GM12878 (cell line): Measurements from ENCODE around the gene DRAXIN. TPM values are rescaled to one million over a fixed set of nuclear protein-coding genes. Genes with fewer than 3 reads are reported as not detected.
A peak's percentile ranks its signal among the peaks of the same experiment; 100 is the strongest.

ENCODE experiments used
- ATAC-seq: fragments of 200-7000 bp; cut with Tn5 transposase; 3 replicates; pipeline ENCODE4 v1.9.1; 2020; ENCODE audit warnings: mild to moderate bottlenecking, moderate library complexity
- BruUV-seq: library from RNA; stranded (reverse); fragments of 400-500 nt; replicated peaks from 2 replicates; lab custom pipeline; 2021; lab: Mats Ljungman, UMichigan
- CTCF ChIA-PET: fragments of 300-600 bp; sonication (Branson Sonifier 250); formaldehyde crosslinking; extraction: SDS; loops from one replicate; lab custom pipeline; 2021; ENCODE audit warnings: inconsistent platforms; lab: Yijun Ruan, JAX
- POLR2A ChIA-PET: fragments of 350-600 bp; formaldehyde crosslinking; extraction: SDS; loops from one replicate; lab custom pipeline; 2021; ENCODE audit warnings: inconsistent platforms; lab: Charles Lee
- RAD21 ChIA-PET: fragments of 300-600 bp; sonication (Branson Sonifier 250); formaldehyde crosslinking; loops from one replicate; lab custom pipeline; 2023; ENCODE audit warnings: antibody characterized with exemption; ENCODE audit not compliant: unreplicated experiment; lab: Charles Lee
- SMC1A ChIA-PET: fragments of 300-600 bp; sonication (Branson Sonifier 250); formaldehyde crosslinking; loops from one replicate; lab custom pipeline; 2023; ENCODE audit not compliant: unreplicated experiment, uncharacterized antibody; lab: Charles Lee
- DNase-seq: peaks from one replicate; pipeline ENCODE4 v3.0.0-alpha.2; 2011; ENCODE audit warnings: low read depth, low spot score
- FAIRE-seq: peaks from 3 replicates; lab custom pipeline; 2011; peaks lifted over from hg19 to GRCh38; lab: Jason Lieb, UNC
- H2AFZ ChIP-seq: 2 replicates; pipeline ENCODE4 v1.6.0; 2011; ENCODE audit warnings: low read depth, low read length, control low read depth; ENCODE audit not compliant: control insufficient read depth
- H3K27ac ChIP-seq: 2 replicates; pipeline ENCODE4 v1.5.1; 2011; ENCODE audit warnings: control low read depth; ENCODE audit not compliant: control insufficient read depth, insufficient read depth
- H3K27me3 ChIP-seq, 2 experiments: replicated peaks in 1 of 2; 2 replicates each; pipeline versions ENCODE4 v1.6.0 to v1.6.1; 2011; ENCODE audit warnings: low read length in 1 of 2; ENCODE audit not compliant: control insufficient read depth in 2 of 2, insufficient read depth in 2 of 2
- H3K36me3 ChIP-seq, 2 experiments: 2 replicates each; pipeline ENCODE4 v1.5.1; 2011; ENCODE audit warnings: low read length in 1 of 2; ENCODE audit not compliant: control insufficient read depth in 2 of 2, insufficient read depth in 2 of 2
- H3K4me1 ChIP-seq: 2 replicates; pipeline ENCODE4 v1.6.1; 2011; ENCODE audit warnings: mild to moderate bottlenecking, low read length, moderate library complexity, mixed read lengths; ENCODE audit not compliant: control insufficient read depth, insufficient read depth
- H3K4me2 ChIP-seq: 2 replicates; pipeline ENCODE4 v1.6.0; 2011; ENCODE audit warnings: control low read depth; ENCODE audit not compliant: control insufficient read depth, insufficient read depth
- H3K4me3 ChIP-seq: fragments of 200-600 bp; sonication (generic); 2 replicates; pipeline ENCODE4 v1.5.1; 2016
- H3K79me2 ChIP-seq: 2 replicates; pipeline ENCODE4 v1.6.0; 2011; ENCODE audit warnings: low read length; ENCODE audit not compliant: control insufficient read depth, insufficient read depth
- H3K9ac ChIP-seq: 2 replicates; pipeline ENCODE4 v1.8.0; 2011; ENCODE audit warnings: low read length, control low read depth, mixed read lengths; ENCODE audit not compliant: control insufficient read depth, insufficient read depth
- H3K9me3 ChIP-seq: replicated peaks from 3 replicates; pipeline ENCODE4 v1.5.1; 2011; ENCODE audit warnings: mild to moderate bottlenecking, low read length; ENCODE audit not compliant: control insufficient read depth, insufficient read depth
- H4K20me1 ChIP-seq: 2 replicates; pipeline ENCODE4 v1.6.0; 2011; ENCODE audit not compliant: control insufficient read depth, insufficient read depth
- CHD2 ChIP-seq: IDR thresholded peaks from 2 replicates; pipeline ENCODE4 v1.6.1; 2011; ENCODE audit warnings: low read depth, low read length, improper control_type of control experiment, borderline replicate concordance
- CTCF ChIP-seq, 3 experiments: IDR thresholded peaks in 2 of 3; conservative IDR thresholded peaks in 1 of 3; 2 replicates each; pipeline ENCODE4 v1.5.1; 2011; ENCODE audit warnings: low read depth in 3 of 3, low read length in 3 of 3, mild to moderate bottlenecking in 3 of 3, control low read depth in 2 of 3, moderate library complexity in 2 of 3, inconsistent platforms in 1 of 3, mixed read lengths in 1 of 3; ENCODE audit not compliant: control insufficient read depth in 2 of 3, insufficient read depth in 1 of 3; ENCODE audit errors: extremely low read depth in 1 of 3
- FOXK2 ChIP-seq: fragments of 450-650 bp; IDR thresholded peaks from 2 replicates; pipeline ENCODE4 v1.6.1; 2017; ENCODE audit warnings: mild to moderate bottlenecking, moderate library complexity
- MEF2A ChIP-seq: IDR thresholded peaks from 2 replicates; pipeline ENCODE4 v1.6.1; 2011; ENCODE audit warnings: low read depth, mild to moderate bottlenecking, low read length, moderate library complexity; ENCODE audit not compliant: insufficient read depth
- RAD21 ChIP-seq: IDR thresholded peaks from 2 replicates; pipeline ENCODE4 v1.6.1; 2011; ENCODE audit warnings: mild to moderate bottlenecking, low read depth, low read length, moderate library complexity; ENCODE audit not compliant: insufficient read depth
- SMC3 ChIP-seq: IDR thresholded peaks from 2 replicates; pipeline ENCODE4 v1.6.1; 2011; ENCODE audit warnings: low read length, improper control_type of control experiment, borderline replicate concordance
- YY1 ChIP-seq: IDR thresholded peaks from 2 replicates; pipeline ENCODE4 v1.6.1; 2011; ENCODE audit warnings: low read depth, mild to moderate bottlenecking, low read length
- WGBS: methylation state at CpG from one replicate; pipeline ENCODE4 v1.1.6; 2016; ENCODE audit warnings: low lambda C conversion rate; ENCODE audit not compliant: insufficient replicate concordance, insufficient coverage; ENCODE audit errors: missing lambda C conversion rate; 5-methylcytosine and 5-hydroxymethylcytosine counted together
- in situ Hi-C: fragments of 300-500 bp; cut with MboI; formaldehyde crosslinking; loops from 9 replicates; pipeline ENCODE4 v1.14.3; 2018; ENCODE audit warnings: mixed read lengths
- intact Hi-C: fragments of 100-400 bp; cut with micrococcal nuclease; formaldehyde crosslinking; loops from one replicate; pipeline ENCODE4 v1.14.2; 2022; ENCODE audit not compliant: unreplicated experiment
- polyA plus RNA-seq, 11 experiments: library from polyadenylated mRNA; depleted of rRNA in 4 of 11; unstranded in 6 of 11; stranded (reverse) in 5 of 11; fragments of >200 nt; fragmentation: Nextera tagmentation in 4 of 11; fragmentation: Illumina TruSeq in 1 of 11; extraction: Ambion mirVana in 4 of 11; extraction: Trizol in 1 of 11; gene quantifications; 1 replicate in 1 of 11; 2 replicates in 10 of 11; pipeline versions ENCODE4 v1.2.1 to v1.2.3, GENCODE V29; 2011 to 2016; ENCODE audit warnings: inconsistent platforms in 2 of 11, missing spikeins in 2 of 11, low read depth in 1 of 11
- total RNA-seq, 4 experiments: library from RNA; depleted of rRNA in 3 of 4; stranded (reverse); fragments of >200 nt in 3 of 4; fragmentation: Illumina TruSeq in 1 of 4; extraction: Trizol in 1 of 4; gene quantifications; 2 replicates each; pipeline versions ENCODE4 v1.2.1 to v1.2.3, GENCODE V29; 2013 to 2021

The DRAXIN gene
- total and polyA plus RNA-seq, 10 of the 15 experiments (the other 5 are each of a cell fraction or from before 2014, with no cell fraction given): 0.01 to 0.05 (median 0.03) TPM; not detected in 3

DNA sequence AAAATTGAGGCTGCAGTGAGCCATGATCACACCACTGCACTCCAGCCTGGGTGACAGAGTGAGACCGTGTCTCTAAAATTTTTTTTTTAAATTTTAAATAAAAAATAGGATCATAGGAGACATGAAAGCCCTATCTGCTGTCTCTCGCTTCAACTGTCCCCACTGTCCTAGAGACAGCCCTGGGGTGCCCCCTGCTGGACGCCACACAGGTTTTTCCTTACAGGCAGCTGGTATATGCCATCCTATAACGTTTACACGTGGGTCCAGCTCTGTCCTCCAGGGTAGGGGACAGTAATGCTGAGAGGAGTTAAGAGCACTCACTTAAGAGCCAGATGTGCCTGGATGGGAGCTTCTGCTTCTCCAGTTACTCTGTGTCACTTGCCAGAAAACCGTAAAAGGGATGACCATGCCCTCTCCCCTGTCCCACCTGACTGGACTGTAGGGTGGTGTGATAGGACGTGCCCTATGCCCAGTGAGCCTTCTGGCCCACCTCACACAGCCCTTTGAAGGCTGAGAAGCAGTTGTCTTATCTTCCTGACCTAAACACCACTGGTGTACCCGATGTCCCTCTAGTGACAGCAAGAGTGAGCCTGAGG is 45.7 kb upstream of the DRAXIN start:
- H3K36me3 ChIP-seq: no peaks in the 10 kb centered on the region
- DNase-seq (no peak), FAIRE-seq (peak; percentile 86), ATAC-seq (peak; percentile 79)
- TF ChIP-seq CHD2: no peak
- TF ChIP-seq YY1: 0 out of 2 replicates have a peak, but pooled peaks have one; percentile 23
- TF ChIP-seq RAD21: peak; percentile 73
- peak; percentile 73 to 85 (median 78) for TF ChIP-seq CTCF (IDR thresholded peaks at IDR 0.05 in 2 of 3, conservative IDR thresholded peaks at IDR 0.05 in 1 of 3; ENCODE audit: control insufficient read depth in 2 of 3, extremely low read depth in 1 of 3, insufficient read depth in 1 of 3, low read depth in 3 of 3, low read length in 3 of 3)
- TF ChIP-seq MEF2A: no peak
- peak; percentile 63 for TF ChIP-seq SMC3
- no peak for TF ChIP-seq FOXK2
- H3K9ac ChIP-seq: no peak overlapping the region
- ChIA-PET CTCF (interaction anchor here (0.6 to 5.9 kb wide), 27 partner anchors 10 to 1151 kb away, joined by 3 to 132 read pairs (median 4); partner anchors contain the start of genes AGTRAP, DISP3, FBXO6 and UBIAD1), SMC1A (interaction anchor here (6.3 kb wide), 1 partner anchor 609 kb away, joined by 57 read pairs; no protein-coding TSS in a partner anchor), POLR2A (interaction anchor here (0.5 kb wide), 1 partner anchor 257 kb away, joined by 3 read pairs; no protein-coding TSS in a partner anchor), RAD21 (interaction anchor here (0.6 to 6.7 kb wide), 6 partner anchors 74 to 1803 kb away, joined by 3 to 91 read pairs (median 4); no protein-coding TSS in a partner anchor)
- no peaks in the 10 kb centered on the region for H3K4me1 ChIP-seq
- no TSS peak for BruUV-seq
- H3K4me3 ChIP-seq: no peak overlapping the region
- H3K4me2 ChIP-seq: no peak overlapping the region
- in situ Hi-C loops: no loop called here
- WGBS: 12% methylated on average over 8 of the region's 8 CpGs
- no peak overlapping the region for H2AFZ ChIP-seq
- H3K79me2 ChIP-seq: no peaks in the 10 kb centered on the region
- no peaks in the 10 kb centered on the region for H4K20me1 ChIP-seq
- H3K27ac ChIP-seq: no peak overlapping the region
- H3K9me3 ChIP-seq: no peaks in the 10 kb centered on the region
- H3K27me3 ChIP-seq: no peaks in the 10 kb centered on the region; a peak in 2 of 4 replicates
- intact Hi-C loops: loop anchor here (1.0 kb wide), 1 partner anchor 608 kb away; no protein-coding TSS in a partner anchor
